Chondrocyte (in vitro differentiated cells): ENCODE results near the gene BCL2L15. TPM values are rescaled to one million over a fixed set of nuclear protein-coding genes. Genes with fewer than 3 reads are reported as not detected.

Source experiments
- DNase-seq: peaks from one replicate; pipeline ENCODE4 v3.0.0; 2021; ENCODE audit warnings: mixed read lengths, low spot score
- H3K27ac Mint-ChIP-seq: one replicate; pipeline ENCODE4 v1.8.0; 2021; ENCODE audit warnings: mild to moderate bottlenecking, moderate library complexity, mixed read lengths; ENCODE audit not compliant: unreplicated experiment
- H3K27me3 Mint-ChIP-seq: 2 replicates; pipeline ENCODE4 v1.8.0; 2021; ENCODE audit warnings: low read depth, mixed read lengths
- H3K36me3 Mint-ChIP-seq: 2 replicates; pipeline ENCODE4 v1.8.0; 2021; ENCODE audit warnings: low read depth, mixed read lengths
- H3K4me1 Mint-ChIP-seq: 2 replicates; pipeline ENCODE4 v1.8.0; 2021; ENCODE audit warnings: low read depth, mild to moderate bottlenecking, mixed read lengths
- H3K4me3 Mint-ChIP-seq: one replicate; pipeline ENCODE4 v1.8.0; 2021; ENCODE audit warnings: mild to moderate bottlenecking, moderate library complexity, mixed read lengths; ENCODE audit not compliant: unreplicated experiment
- H3K9me3 Mint-ChIP-seq: 2 replicates; pipeline ENCODE4 v1.8.0; 2021; ENCODE audit warnings: low read depth, mixed read lengths
- CTCF ChIP-seq: fragments of 200-600 bp; sonication (generic); IDR thresholded peaks from 2 replicates; pipeline ENCODE4 v1.5.0; 2021; ENCODE audit warnings: antibody characterized with exemption, mild to moderate bottlenecking, moderate library complexity
- total RNA-seq: library from RNA; stranded (reverse); gene quantifications from 3 replicates; pipeline ENCODE4 v1.2.1, GENCODE V29; 2021

Gene BCL2L15
- total RNA-seq, 1 donor from 2014 or later, result 0.17 TPM

DNA sequence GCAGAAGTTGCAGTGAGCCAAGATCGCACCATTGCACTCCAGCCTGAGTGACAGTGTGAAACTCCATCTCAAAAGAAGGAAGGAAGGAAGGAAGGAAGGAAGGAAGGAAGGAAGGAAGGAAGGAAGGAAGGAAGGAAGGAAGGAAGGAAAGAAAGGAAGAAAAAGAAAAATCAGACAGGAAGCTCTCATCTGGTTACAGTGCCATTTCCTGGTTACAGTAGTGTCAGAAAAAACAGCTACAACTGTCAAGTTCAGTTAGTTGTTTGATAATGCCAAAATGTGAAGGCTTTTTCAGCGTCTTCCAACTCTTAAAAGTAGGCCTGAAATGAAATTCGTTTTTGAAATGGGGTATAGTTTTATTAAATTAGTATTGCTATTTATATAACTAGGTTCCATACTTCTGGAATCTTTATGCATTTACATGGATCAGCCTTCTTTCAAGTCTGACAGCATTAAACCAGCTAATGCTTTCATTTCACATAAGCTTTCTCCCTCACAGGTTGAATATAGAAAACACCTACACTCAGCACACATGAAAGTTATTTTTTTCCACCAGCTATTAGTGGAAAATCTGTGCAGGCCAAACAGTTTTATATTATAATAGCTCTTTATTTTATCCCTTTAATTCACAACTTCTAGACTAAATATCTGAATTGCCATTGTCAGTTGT, 37.1 kb downstream of the BCL2L15 start:
- Mint-ChIP-seq H3K27me3 (no peaks in the 10 kb centered on the region), H3K36me3 (peaks cover 6% of the 10 kb centered on the region), H3K4me3 (no peak overlapping the region), H3K4me1 (no peaks in the 10 kb centered on the region), H3K27ac (no peak overlapping the region), H3K9me3 (peaks cover 14% of the 10 kb centered on the region)
- TF ChIP-seq CTCF, result no peak
- DNase-seq, result no peak

DNA sequence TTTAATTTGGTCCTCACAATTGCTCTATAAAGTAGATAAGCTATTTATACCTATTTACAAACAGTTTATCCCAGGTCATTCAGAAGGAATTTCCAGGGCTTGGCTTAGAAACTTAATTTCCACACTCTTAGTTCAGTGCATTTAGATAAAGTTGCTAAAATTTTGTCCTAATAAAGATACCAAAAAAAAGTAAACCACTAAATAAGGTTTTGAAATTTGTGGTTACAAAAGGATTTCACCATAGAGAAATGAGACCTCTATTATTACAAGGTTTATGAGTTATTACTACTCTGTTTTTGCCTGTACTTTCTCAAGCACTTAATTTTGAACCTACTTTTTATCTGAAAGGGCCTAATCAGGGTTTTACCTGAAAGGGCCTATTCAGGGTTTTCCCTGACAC, 38.3 kb downstream of the BCL2L15 start:
- H3K27ac Mint-ChIP-seq, result no peak overlapping the region
- H3K27me3 Mint-ChIP-seq, result no peaks in the 10 kb centered on the region
- peaks cover 6% of the 10 kb centered on the region for H3K36me3 Mint-ChIP-seq
- DNase-seq, result no peak
- H3K9me3 Mint-ChIP-seq, result peaks cover 14% of the 10 kb centered on the region
- TF ChIP-seq CTCF, result no peak
- H3K4me1 Mint-ChIP-seq, result no peaks in the 10 kb centered on the region
- no peak overlapping the region for H3K4me3 Mint-ChIP-seq

GRCh38 chr1:113846391-113847035, 40.9 kb downstream of the BCL2L15 start:
- Mint-ChIP-seq H3K27me3 (no peaks in the 10 kb centered on the region), H3K4me1 (no peaks in the 10 kb centered on the region), H3K9me3 (peaks cover 16% of the 10 kb centered on the region), H3K27ac (no peak overlapping the region), H3K36me3 (peaks cover 6% of the 10 kb centered on the region), H3K4me3 (no peak overlapping the region)
- DNase-seq, result no peak
- no peak for TF ChIP-seq CTCF

DNA sequence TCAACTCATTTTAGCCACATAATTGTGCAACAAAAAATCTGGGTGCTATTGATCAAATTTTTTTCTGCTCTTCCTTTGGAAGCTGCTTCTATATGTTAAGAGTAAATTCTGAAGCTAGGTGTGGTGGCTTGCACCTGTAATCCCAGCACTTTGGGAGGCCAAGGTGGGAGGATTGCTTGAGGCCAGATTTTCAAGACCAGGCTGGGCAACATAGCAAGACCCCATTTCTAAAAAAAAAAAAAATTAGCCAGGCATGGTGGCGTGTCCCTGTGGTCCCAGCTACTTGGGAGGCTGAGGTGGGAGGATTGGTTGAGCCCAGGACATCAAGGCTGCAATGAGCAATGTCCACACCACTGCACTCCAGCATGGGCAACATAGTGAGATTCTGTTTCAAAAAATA, 50.8 kb downstream of the BCL2L15 start:
- no peak for TF ChIP-seq CTCF
- no peaks in the 10 kb centered on the region for H3K36me3 Mint-ChIP-seq
- peaks cover 3% of the 10 kb centered on the region for H3K27me3 Mint-ChIP-seq
- peaks cover 6% of the 10 kb centered on the region for H3K9me3 Mint-ChIP-seq
- H3K4me3 Mint-ChIP-seq, result no peak overlapping the region
- no peak for DNase-seq
- H3K4me1 Mint-ChIP-seq, result no peaks in the 10 kb centered on the region
- no peak overlapping the region for H3K27ac Mint-ChIP-seq

GRCh38 chr1:113835686-113836290, 51.6 kb downstream of the BCL2L15 start:
- no peaks in the 10 kb centered on the region for H3K4me1 Mint-ChIP-seq
- no peak overlapping the region for H3K27ac Mint-ChIP-seq

More at GRCh38 chr1:113835686-113836290, 51.6 kb downstream of the BCL2L15 start:
- Mint-ChIP-seq H3K9me3 (peaks cover 4% of the 10 kb centered on the region), H3K4me3 (no peak overlapping the region), H3K27me3 (peaks cover 3% of the 10 kb centered on the region), H3K36me3 (no peaks in the 10 kb centered on the region)
- peak; percentile 92 for TF ChIP-seq CTCF
- DNase-seq, result no peak
